Measurements from ENCODE around the gene MCUB.
A peak's percentile ranks its signal among the peaks of the same experiment; 100 is the strongest.

MCUB gene

DNA sequence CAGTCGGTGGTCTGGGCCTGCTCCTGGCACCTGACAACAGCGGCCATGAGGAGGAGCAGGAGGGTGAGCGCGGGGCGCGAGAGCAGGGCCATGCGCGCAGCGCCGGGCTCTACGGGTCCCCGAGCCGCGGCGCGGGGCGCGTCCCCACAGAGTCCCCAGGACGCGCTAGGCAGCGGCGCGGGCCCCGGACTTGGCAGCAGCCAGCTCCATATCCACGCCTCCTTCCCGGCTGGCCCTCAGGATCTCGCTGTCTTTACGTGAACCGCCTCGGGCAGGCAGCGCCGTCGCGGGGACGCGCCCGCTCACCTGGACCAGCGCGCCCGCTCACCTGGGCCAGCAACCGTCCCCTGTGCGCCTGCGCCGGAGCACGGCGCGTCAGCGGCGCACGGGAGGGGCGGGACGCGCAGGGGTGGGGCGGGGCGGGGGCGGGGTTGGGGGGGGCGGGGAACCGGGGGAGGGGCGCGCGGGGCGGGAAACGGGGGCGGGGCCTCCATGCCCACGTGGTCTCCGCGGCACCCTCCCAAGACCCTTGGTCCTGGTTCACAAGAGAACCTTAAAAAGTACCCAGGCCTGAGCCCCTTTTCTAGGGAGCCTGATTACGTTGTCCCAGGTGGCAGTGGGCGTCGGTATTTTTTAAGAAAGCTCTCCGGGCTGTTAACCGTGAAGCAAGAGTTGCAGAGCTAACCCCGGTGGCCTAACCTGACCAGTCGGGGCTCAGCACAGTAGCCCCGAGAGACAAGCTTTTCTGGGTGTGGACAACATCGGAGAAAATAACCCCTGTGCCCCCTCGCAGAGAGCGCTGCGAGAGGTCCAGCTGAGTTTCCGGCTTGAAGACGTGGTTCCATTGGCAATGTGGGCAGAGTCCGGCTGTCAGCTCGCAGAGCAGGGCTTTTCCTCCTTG lies 169.9 kb downstream of the MCUB start, which contains the start of gene PLA2G12A:
PLA2G12A (minus strand) TSS at position 353 of the 901 bp plus-strand sequence; CDS start at position 92, 261 bp downstream.
- peak; percentile 61 for DNase-seq (ENCODE audit: low read depth)

DNA sequence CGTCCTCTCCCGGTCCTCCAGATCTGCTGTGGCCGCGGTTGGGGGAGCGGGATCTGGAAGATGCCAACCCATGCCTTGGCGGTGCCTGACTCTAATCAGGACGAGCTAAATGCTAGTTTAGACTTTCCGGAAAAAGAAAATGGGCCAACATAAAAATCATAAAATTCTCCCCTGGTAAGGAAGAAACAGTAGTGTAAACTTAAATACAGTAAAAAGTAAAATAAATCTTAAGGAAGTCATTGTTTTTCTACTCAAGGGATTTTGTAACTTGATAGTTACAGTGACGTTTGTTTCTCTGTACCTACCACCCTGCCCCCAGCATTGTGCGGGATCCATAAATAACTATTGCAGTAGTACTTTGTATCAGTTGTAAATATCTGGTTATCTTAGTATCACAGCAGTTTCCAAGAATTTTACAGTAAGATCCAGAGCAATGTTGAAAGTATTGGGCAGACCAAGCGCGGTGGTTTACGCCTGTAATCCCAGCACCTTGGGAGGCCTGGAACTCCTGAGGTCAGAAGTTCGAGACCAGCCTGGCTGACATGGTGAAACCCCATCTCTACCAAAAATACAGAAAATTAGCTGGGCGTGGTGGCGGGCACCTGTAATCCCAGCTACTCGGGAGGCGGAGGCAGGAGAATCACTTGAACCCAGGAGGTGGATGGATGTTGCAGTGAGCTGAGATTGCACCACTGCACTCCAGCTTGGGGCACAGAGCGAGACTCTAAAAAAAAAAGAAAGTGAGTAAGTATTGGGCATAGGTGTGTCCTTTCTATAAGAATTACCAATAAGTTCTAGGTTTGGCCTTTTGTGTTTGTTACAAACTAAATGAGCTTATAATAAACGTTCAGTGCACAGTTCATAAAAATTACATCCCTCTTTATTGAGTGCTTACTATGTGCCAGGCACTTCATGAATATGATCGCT lies 170.8 kb downstream of the MCUB start:
- DNase-seq (ENCODE audit: low read depth) = no peak

DNA sequence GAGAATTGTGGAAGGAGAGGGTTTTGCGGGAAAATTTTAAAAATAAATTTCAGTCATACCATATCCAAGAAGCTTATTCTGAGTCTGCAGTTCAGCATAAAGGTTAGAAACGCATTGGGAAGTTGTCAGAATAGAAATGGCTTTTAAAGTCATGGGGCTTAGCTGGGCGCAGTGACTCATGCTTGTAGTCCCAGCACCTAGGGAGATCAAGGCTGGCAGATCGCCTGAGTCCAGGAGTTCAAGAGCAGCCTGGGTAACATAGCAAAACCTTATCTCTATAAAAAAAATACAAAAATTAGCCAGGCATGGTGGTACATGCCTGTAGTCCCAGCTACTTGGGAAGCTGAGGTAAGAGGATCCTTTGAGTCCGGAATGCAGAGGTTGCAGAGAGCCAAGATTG lies 173.7 kb downstream of the MCUB start:
- DNase-seq (ENCODE audit: low read depth) = no peak

DNA sequence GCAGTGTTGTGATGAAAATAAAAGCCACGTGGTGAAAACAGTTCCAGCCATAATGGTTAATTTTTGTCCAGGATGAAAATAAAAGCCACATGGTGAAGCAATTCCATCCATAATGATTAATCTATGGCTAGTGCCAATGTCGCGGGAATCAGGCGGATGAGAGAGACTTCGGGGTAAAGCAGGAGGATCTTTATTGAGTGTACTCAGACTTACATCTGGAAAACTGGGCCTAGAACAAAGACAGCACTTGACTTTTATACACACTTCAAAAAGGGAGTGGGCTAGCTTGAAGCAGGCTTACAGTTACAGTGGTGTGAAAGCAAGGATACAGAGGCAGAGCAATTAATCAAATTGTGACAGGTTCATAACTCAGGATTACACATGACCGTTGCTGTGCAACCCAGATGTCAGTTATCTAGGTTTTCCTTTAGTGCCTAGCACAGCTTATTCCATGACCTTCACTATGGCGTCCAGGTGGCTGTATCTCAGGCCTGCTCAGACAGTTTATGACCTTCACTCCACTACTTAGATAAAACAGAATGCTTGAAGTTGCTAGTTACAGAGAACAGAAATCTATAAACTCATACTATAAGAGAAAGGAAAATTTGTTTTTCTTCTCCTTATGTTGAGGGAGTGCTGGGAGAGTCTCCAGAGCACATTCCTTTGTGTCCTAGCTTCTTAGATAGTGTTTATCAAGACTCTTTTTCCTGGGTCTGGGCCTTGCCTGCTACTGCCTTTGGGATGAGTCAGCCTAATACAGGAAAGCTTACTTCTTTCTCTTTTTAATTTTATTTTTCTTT lies 175.7 kb downstream of the MCUB start:
- no peak for DNase-seq (ENCODE audit: low read depth)

All from fibroblast of gingiva (primary cell).